Heart left ventricle (tissue), 16 donors: ENCODE data around the gene EVX2. TPM values are rescaled to one million over a fixed set of nuclear protein-coding genes. Genes with fewer than 3 reads are reported as not detected.

Source experiments
- ATAC-seq, 4 donors: fragments of 200-7000 bp; cut with Tn5 transposase; one replicate each; pipeline ENCODE4 v1.9.1; 2020 to 2022; ENCODE audit warnings: moderate library complexity in 4 of 4, mild to moderate bottlenecking in 3 of 4, moderate number of reproducible peaks in 1 of 4
- DNase-seq, 5 donors: peaks; one replicate each; pipeline ENCODE4 v3.0.0-alpha.2; 2020
- H3K27ac ChIP-seq, 12 donors: fragments of 200-600 bp; sonication (generic) in 4 of 12; one replicate each; pipeline versions ENCODE4 v1.5.0 to v1.8.0; 2016 to 2022; ENCODE audit warnings: mild to moderate bottlenecking in 2 of 12
- H3K27me3 ChIP-seq, 9 donors: fragments of 200-600 bp; sonication (generic) in 2 of 9; one replicate each; pipeline versions ENCODE4 v1.5.1 to v1.8.0; 2016 to 2022; ENCODE audit warnings: mild to moderate bottlenecking in 3 of 9
- H3K36me3 ChIP-seq, 9 donors: fragments of 200-600 bp; sonication (generic) in 2 of 9; one replicate each; pipeline versions ENCODE4 v1.5.0 to v1.8.0; 2018 to 2022; ENCODE audit warnings: mild to moderate bottlenecking in 2 of 9
- H3K4me1 ChIP-seq, 12 donors: fragments of 200-600 bp; sonication (generic) in 4 of 12; one replicate each; pipeline versions ENCODE4 v1.5.0 to v1.8.0; 2016 to 2022; ENCODE audit warnings: mild to moderate bottlenecking in 3 of 12
- H3K4me3 ChIP-seq, 12 donors: fragments of 200-600 bp; sonication (generic) in 4 of 12; one replicate each; pipeline versions ENCODE4 v1.5.0 to v1.8.0; 2017 to 2022; ENCODE audit warnings: mild to moderate bottlenecking in 9 of 12, moderate library complexity in 4 of 12
- H3K9me3 ChIP-seq, 12 donors: fragments of 200-600 bp; sonication (generic) in 4 of 12; one replicate each; pipeline versions ENCODE4 v1.5.0 to v1.8.0; 2016 to 2022; ENCODE audit warnings: mild to moderate bottlenecking in 1 of 12
- CTCF ChIP-seq, 12 donors: fragments of 200-600 bp; sonication (generic) in 4 of 12; IDR thresholded peaks; one replicate each; pipeline versions ENCODE4 v1.5.0 to v1.8.0; 2018 to 2022; ENCODE audit warnings: antibody characterized with exemption in 12 of 12, mild to moderate bottlenecking in 5 of 12
- POLR2A ChIP-seq, 2 donors: fragments of 450-650 bp; IDR thresholded peaks; one replicate each; pipeline ENCODE4 v1.6.1; 2017; ENCODE audit warnings: antibody characterized with exemption in 2 of 2, mild to moderate bottlenecking in 2 of 2, moderate library complexity in 2 of 2
- WGBS, 4 donors: extraction: QIAGEN DNeasy Blood & Tissue Kit in 2 of 4; methylation state at CpG; one replicate each; pipeline versions ENCODE4 v1.1.5 to v1.1.7; 2013 to 2018; 5-methylcytosine and 5-hydroxymethylcytosine counted together
- intact Hi-C, 10 donors: fragments of 100-400 bp; cut with DNase I; formaldehyde crosslinking; loops; one replicate each; pipeline versions ENCODE4 v1.11.1 to v1.14.2; 2022
- polyA plus RNA-seq, 2 donors: library from polyadenylated mRNA; stranded (reverse); fragments of 200-250 nt; gene quantifications; one replicate each; pipeline ENCODE4 v1.2.3, GENCODE V29; 2013
- total RNA-seq, 9 donors: library from RNA; depleted of rRNA in 2 of 9; stranded (reverse); fragments of >200 nt in 2 of 9; fragmentation: NEBNext Ultra II Directional in 3 of 9; extraction: Animal tissue kit (Norgen Biotek cat#: 25700) in 3 of 9; gene quantifications; one replicate each; pipeline versions ENCODE4 v1.1.0 to v1.2.4, GENCODE V29; 2016 to 2023
- donor health status: ischemic (EF 13 %, LVEDD 7.1; RV severe dilation, severe dysfunction).
- donor health status: healthy with polysubstance abuse.
- donor health status: DM: no; HTN: yes; CAD: no.
- donor health status: DM: no; HTN: no; CAD: no.
- donor health status: ischemic (EF 25% LVEDD 6.9; RV normal size, moderate dysfunction).
- donor health status: ischemic (EF 25% LVEDD 5.7; RV mildly dilated, moderate dysfunction).
- donor health status: healthy.
- donor health status: DM: yes; HTN: yes; CAD: no.
- donor health status: ischemic (EF 35%, LVEDD 5.7; RV mildly dilated, moderate dysfunction).
- donor health status: nonischemic (EF 11% LVEDD 7.7; RV severe dilation, severe dysfunction).
- donor health status: DM: yes; HTN: yes; CAD: no.
- donor health status: PGD.
- donor health status: ischemic (EF 29% LVEDD 5.4; RV normal size, mild dysfunction).
- donor health status: nonischemic (EF 23%, LVEDD 6.1; RV moderate dilation, normal function).

EVX2 gene
- total and polyA plus RNA-seq, 11 donors: 0.06 TPM; not detected in 10

GRCh38 chr2:176063958-176064357 is 19.8 kb downstream of the EVX2 start:
- no peaks in the 10 kb centered on the region for H3K9me3 ChIP-seq
- H3K4me1 ChIP-seq: peaks cover 0 to 22% (median 7%) of the 10 kb centered on the region in 12 donors
- intact Hi-C loops: no loop called here
- H3K27ac ChIP-seq: no peak overlapping the region
- no peak overlapping the region for H3K4me3 ChIP-seq
- H3K36me3 ChIP-seq: no peaks in the 10 kb centered on the region
- no peak for ATAC-seq
- H3K27me3 ChIP-seq: peaks cover 21 to 90% (median 37%) of the 10 kb centered on the region in 9 donors
- DNase-seq: no peak
- TF ChIP-seq POLR2A (IDR thresholded peaks at IDR 0.05) (no peak), CTCF (IDR thresholded peaks at IDR 0.05) (no peak)
- WGBS, 4 donors: 53 to 78% (median 68%) methylated on average over 2 of the region's 2 CpGs

GRCh38 chr2:176056406-176056805 is 27.4 kb downstream of the EVX2 start:
- ATAC-seq (no peak), DNase-seq (no peak)
- no peak overlapping the region for H3K4me3 ChIP-seq
- intact Hi-C loops: no loop called here
- H3K36me3 ChIP-seq: no peaks in the 10 kb centered on the region
- no peaks in the 10 kb centered on the region for H3K9me3 ChIP-seq
- TF ChIP-seq CTCF (IDR thresholded peaks at IDR 0.05): no peak
- WGBS, 4 donors: 28 to 61% (median 43%) methylated on average over 1 of the region's 1 CpG
- H3K4me1 ChIP-seq: no peaks in the 10 kb centered on the region
- H3K27me3 ChIP-seq: peaks cover 0 to 61% (median 9%) of the 10 kb centered on the region in 9 donors
- H3K27ac ChIP-seq: no peak overlapping the region

- peaks cover 0 to 4% (median 0%) of the 10 kb centered on the region in 12 donors for H3K9me3 ChIP-seq
- H3K4me1 ChIP-seq: peaks cover 0 to 15% (median 0%) of the 10 kb centered on the region in 12 donors
- ATAC-seq: no peak
- no peak overlapping the region for H3K27ac ChIP-seq
- 56 to 70% (median 62%) methylated on average over 3 of the region's 3 CpGs for WGBS, 4 donors
- no peak overlapping the region for H3K4me3 ChIP-seq
- H3K36me3 ChIP-seq: no peaks in the 10 kb centered on the region
- TF ChIP-seq CTCF (IDR thresholded peaks at IDR 0.05) (no peak), POLR2A (IDR thresholded peaks at IDR 0.05) (no peak)
- intact Hi-C loops: no loop called here
- H3K27me3 ChIP-seq: peaks cover 0 to 9% (median 0%) of the 10 kb centered on the region in 9 donors
- DNase-seq: no peak
Measured at GRCh38 chr2:176039375-176039774, 44.4 kb downstream of the EVX2 start.

GRCh38 chr2:176038694-176039093 is 45.1 kb downstream of the EVX2 start:
- DNase-seq (no peak), ATAC-seq (no peak)
- no peak overlapping the region for H3K27ac ChIP-seq
- no peaks in the 10 kb centered on the region for H3K9me3 ChIP-seq
- H3K4me1 ChIP-seq: peaks cover 0 to 19% (median 0%) of the 10 kb centered on the region in 12 donors
- no peak overlapping the region for H3K4me3 ChIP-seq
- 73 to 89% (median 84%) methylated on average over 2 of the region's 2 CpGs for WGBS, 4 donors
- H3K36me3 ChIP-seq: no peaks in the 10 kb centered on the region
- intact Hi-C loops: no loop called here
- TF ChIP-seq POLR2A (IDR thresholded peaks at IDR 0.05) (no peak), CTCF (IDR thresholded peaks at IDR 0.05) (no peak)
- peaks cover 0 to 8% (median 0%) of the 10 kb centered on the region in 9 donors for H3K27me3 ChIP-seq
